ENCODE results near the gene CAMK2A. TPM values are rescaled to one million over a fixed set of nuclear protein-coding genes. Genes with fewer than 3 reads are reported as not detected.

The CAMK2A gene
- total RNA-seq, 1 donor from 2014 or later = not detected

- peaks cover 14% of the 10 kb centered on the region for H3K4me1 Mint-ChIP-seq (ENCODE audit: low read depth)
- no peak for TF ChIP-seq CTCF (IDR thresholded peaks at IDR 0.05)
- no peaks in the 10 kb centered on the region for H3K27me3 Mint-ChIP-seq (ENCODE audit: low read depth)
- H3K4me3 Mint-ChIP-seq (ENCODE audit: unreplicated experiment) = no peak overlapping the region
- H3K36me3 Mint-ChIP-seq (ENCODE audit: low read depth) = no peaks in the 10 kb centered on the region
- DNase-seq (ENCODE audit: low spot score) = no peak
- no peaks in the 10 kb centered on the region for H3K9me3 Mint-ChIP-seq (ENCODE audit: low read depth)
- H3K27ac Mint-ChIP-seq (ENCODE audit: unreplicated experiment) = no peak overlapping the region
These were observed 73.3 kb downstream of the CAMK2A start for GRCh38 chr5:150215979-150216944.

- H3K27me3 Mint-ChIP-seq (ENCODE audit: low read depth) = no peaks in the 10 kb centered on the region
- H3K4me1 Mint-ChIP-seq (ENCODE audit: low read depth) = peaks cover 14% of the 10 kb centered on the region
- peak overlapping the region; percentile 73 for H3K27ac Mint-ChIP-seq (ENCODE audit: unreplicated experiment)
- H3K9me3 Mint-ChIP-seq (ENCODE audit: low read depth) = no peaks in the 10 kb centered on the region
- H3K4me3 Mint-ChIP-seq (ENCODE audit: unreplicated experiment) = no peak overlapping the region
- no peak for DNase-seq (ENCODE audit: low spot score)
- no peaks in the 10 kb centered on the region for H3K36me3 Mint-ChIP-seq (ENCODE audit: low read depth)
- TF ChIP-seq CTCF (IDR thresholded peaks at IDR 0.05) = peak; percentile 36
These were observed 75.3 kb downstream of the CAMK2A start for GRCh38 chr5:150214289-150214688.

- TF ChIP-seq CTCF (IDR thresholded peaks at IDR 0.05) = no peak
- H3K9me3 Mint-ChIP-seq (ENCODE audit: low read depth) = no peaks in the 10 kb centered on the region
- H3K4me3 Mint-ChIP-seq (ENCODE audit: unreplicated experiment) = no peak overlapping the region
- DNase-seq (ENCODE audit: low spot score) = no peak
- peaks cover 14% of the 10 kb centered on the region for H3K4me1 Mint-ChIP-seq (ENCODE audit: low read depth)
- no peaks in the 10 kb centered on the region for H3K27me3 Mint-ChIP-seq (ENCODE audit: low read depth)
- peak overlapping the region; percentile 62 for H3K27ac Mint-ChIP-seq (ENCODE audit: unreplicated experiment)
- no peaks in the 10 kb centered on the region for H3K36me3 Mint-ChIP-seq (ENCODE audit: low read depth)
These were observed 76.0 kb downstream of the CAMK2A start for GRCh38 chr5:150213530-150213929.

GRCh38 chr5:150211156-150212030, 78.2 kb downstream of the CAMK2A start:
- Mint-ChIP-seq H3K27me3 (ENCODE audit: low read depth) (no peaks in the 10 kb centered on the region), H3K4me3 (ENCODE audit: unreplicated experiment) (no peak overlapping the region), H3K36me3 (ENCODE audit: low read depth) (no peaks in the 10 kb centered on the region), H3K27ac (ENCODE audit: unreplicated experiment) (no peak overlapping the region), H3K4me1 (ENCODE audit: low read depth) (peaks cover 12% of the 10 kb centered on the region), H3K9me3 (ENCODE audit: low read depth) (no peaks in the 10 kb centered on the region)
- no peak for DNase-seq (ENCODE audit: low spot score)
- TF ChIP-seq CTCF (IDR thresholded peaks at IDR 0.05) = no peak

GRCh38 chr5:150210644-150211043, 78.9 kb downstream of the CAMK2A start:
- DNase-seq (ENCODE audit: low spot score) = no peak
- H3K9me3 Mint-ChIP-seq (ENCODE audit: low read depth) = no peaks in the 10 kb centered on the region
- H3K36me3 Mint-ChIP-seq (ENCODE audit: low read depth) = no peaks in the 10 kb centered on the region
- H3K4me1 Mint-ChIP-seq (ENCODE audit: low read depth) = peaks cover 12% of the 10 kb centered on the region
- no peak overlapping the region for H3K4me3 Mint-ChIP-seq (ENCODE audit: unreplicated experiment)
- TF ChIP-seq CTCF (IDR thresholded peaks at IDR 0.05) = no peak
- no peaks in the 10 kb centered on the region for H3K27me3 Mint-ChIP-seq (ENCODE audit: low read depth)
- no peak overlapping the region for H3K27ac Mint-ChIP-seq (ENCODE audit: unreplicated experiment)

Data from chondrocyte (in vitro differentiated cells).